ENCODE results near the gene HENMT1. TPM values are rescaled to one million over a fixed set of nuclear protein-coding genes. Genes with fewer than 3 reads are reported as not detected.
A peak's percentile ranks its signal among the peaks of the same experiment; 100 is the strongest.

The HENMT1 gene
- 9.5 and 11.0 TPM in 2 replicates for total RNA-seq (2021)
- percentile 60 among the genes with signal in this experiment for Bru-seq, nascent RNA
- percentile 51 among the genes with signal in this experiment for BruChase-seq, experiment 1, labeled RNA remaining after a 2-hour chase
- percentile 63 among the genes with signal in this experiment for BruChase-seq, experiment 2, labeled RNA remaining after a 6-hour chase
- long read RNA-seq, transcript HENMT1-202 (8 exons, 1,874 nt): minor isoform, 7 of 20 reads
- long read RNA-seq, transcript HENMT1-203 (8 exons, 1,696 nt): major isoform, 9 of 20 reads
- long read RNA-seq, partial matches to known transcripts: 1 of 20 reads
- long read RNA-seq, other reads (novel, unspliced or antisense): 3 of 20 reads

DNA sequence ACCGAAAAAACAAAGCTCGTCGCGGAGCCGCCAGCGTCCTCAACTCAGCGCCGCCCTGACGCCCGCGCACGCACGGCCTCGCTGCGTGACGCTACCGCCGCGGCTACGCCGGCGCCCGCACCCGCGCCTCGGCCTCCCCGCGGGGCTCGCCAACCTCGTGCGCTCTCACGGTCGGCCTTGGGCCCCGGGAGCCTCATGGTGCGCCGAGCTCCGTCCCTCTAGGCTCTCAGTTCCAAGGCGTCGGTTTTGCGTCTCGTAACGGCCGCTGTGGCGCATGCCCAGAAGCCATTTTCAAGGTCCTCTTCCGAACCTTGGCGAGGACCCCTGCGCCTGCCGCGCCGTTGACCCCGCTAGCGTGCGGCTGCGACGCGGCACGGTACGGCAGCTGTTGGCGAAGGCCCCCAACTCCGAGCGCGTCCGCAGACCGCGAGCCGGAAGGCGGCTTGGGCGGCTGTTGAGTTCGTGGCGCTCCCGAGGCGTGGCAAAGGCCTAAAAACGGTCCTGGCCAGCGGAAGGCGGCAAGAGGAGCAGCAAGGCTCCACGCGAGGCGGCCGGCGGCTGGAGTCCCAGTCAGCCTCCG is at the start of gene HENMT1:
HENMT1 (minus strand) TSS at position 64 of the 580 bp plus-strand sequence. CDS start 1,209 bp downstream, outside the sequence.
- Histone ChIP-seq H3K4me3 (ENCODE audit: low read depth, low read length, poor library complexity, severe bottlenecking) (peak within 1 kb of the TSS; percentile 50), H3K36me3 (ENCODE audit: insufficient read depth, low read length, poor library complexity, severe bottlenecking) (no peaks in the 10 kb centered on the region), H3K27me3 (replicated peaks; ENCODE audit: insufficient read depth, low read depth, low read length, poor library complexity) (no peaks in the 10 kb centered on the region), H3K9me3 (ENCODE audit: low read depth, low read length, poor library complexity, severe bottlenecking) (no peaks in the 10 kb centered on the region), H3K27ac (ENCODE audit: low read depth, low read length, poor library complexity, severe bottlenecking) (peak within 1 kb of the TSS; percentile 77), H3K4me1 (ENCODE audit: insufficient read depth, low read length, poor library complexity, severe bottlenecking) (peaks cover 8% of the 10 kb centered on the region)
- no TSS peak for BruUV-seq (replicated peaks)
- POLR2A ChIA-PET (ENCODE audit: low non-redundant PET): no interaction called here
- peak; percentile 81 for DNase-seq (ENCODE audit: low spot score)
- TF ChIP-seq EZH2 (IDR thresholded peaks at IDR 0.05; ENCODE audit: borderline replicate concordance, low read depth, low read length, poor library complexity, severe bottlenecking): no peak
- TF ChIP-seq, protein P1, sequence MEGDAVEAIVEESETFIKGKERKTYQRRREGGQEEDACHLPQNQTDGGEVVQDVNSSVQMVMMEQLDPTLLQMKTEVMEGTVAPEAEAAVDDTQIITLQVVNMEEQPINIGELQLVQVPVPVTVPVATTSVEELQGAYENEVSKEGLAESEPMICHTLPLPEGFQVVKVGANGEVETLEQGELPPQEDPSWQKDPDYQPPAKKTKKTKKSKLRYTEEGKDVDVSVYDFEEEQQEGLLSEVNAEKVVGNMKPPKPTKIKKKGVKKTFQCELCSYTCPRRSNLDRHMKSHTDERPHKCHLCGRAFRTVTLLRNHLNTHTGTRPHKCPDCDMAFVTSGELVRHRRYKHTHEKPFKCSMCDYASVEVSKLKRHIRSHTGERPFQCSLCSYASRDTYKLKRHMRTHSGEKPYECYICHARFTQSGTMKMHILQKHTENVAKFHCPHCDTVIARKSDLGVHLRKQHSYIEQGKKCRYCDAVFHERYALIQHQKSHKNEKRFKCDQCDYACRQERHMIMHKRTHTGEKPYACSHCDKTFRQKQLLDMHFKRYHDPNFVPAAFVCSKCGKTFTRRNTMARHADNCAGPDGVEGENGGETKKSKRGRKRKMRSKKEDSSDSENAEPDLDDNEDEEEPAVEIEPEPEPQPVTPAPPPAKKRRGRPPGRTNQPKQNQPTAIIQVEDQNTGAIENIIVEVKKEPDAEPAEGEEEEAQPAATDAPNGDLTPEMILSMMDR (conservative IDR thresholded peaks at IDR 0.05; ENCODE audit: low read depth, low read length): no peak
- CTCF ChIA-PET: no interaction called here
- intact Hi-C loops (cut with micrococcal nuclease; ENCODE audit: unreplicated experiment): no loop called here

DNA sequence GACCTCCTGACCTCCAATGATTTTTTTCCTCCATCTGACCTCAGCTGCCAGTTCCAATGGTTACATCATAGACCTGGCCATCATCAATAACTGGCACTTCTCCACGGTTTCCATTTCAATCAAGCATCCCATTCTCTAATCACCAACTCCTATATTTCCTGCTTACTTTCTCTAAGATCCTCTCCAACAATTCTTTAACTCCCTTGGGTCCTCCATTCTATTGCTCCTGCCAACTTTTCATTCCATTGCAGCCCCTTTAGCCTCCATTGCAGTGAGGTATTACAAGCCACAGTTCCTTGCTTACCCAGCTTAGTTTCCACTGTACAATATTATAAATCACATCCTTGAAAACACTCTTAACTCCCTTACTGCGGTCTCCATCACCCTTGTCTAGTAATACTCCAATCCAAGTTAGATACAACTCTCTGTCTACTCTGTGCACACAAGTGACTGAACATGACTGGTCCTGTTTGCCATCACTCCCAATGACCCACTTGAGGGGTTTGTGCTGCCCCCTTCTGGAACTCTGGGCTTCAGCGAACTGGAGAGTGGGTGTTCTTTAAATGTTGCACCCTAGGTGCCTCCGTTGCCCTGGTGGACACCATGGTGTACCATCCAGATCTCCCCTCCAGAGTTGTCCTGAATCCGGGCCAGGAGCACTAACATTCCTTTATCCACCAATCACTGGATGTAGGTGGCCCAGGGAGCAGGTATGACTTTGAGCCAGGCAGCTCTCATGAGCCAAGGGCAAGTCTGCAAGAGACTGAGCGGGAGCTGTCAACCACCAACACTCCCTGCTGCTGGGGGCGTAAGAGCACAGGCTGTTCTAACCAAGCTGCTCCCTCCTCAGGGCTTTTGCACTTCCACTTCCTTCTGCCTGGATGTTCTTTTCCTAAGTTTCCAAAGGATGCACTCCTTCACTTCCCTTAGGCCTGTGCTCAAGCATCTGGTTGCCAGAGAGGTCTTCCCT is 48.1 kb upstream of the HENMT1 start:
- no TSS peak for BruUV-seq (replicated peaks)

DNA sequence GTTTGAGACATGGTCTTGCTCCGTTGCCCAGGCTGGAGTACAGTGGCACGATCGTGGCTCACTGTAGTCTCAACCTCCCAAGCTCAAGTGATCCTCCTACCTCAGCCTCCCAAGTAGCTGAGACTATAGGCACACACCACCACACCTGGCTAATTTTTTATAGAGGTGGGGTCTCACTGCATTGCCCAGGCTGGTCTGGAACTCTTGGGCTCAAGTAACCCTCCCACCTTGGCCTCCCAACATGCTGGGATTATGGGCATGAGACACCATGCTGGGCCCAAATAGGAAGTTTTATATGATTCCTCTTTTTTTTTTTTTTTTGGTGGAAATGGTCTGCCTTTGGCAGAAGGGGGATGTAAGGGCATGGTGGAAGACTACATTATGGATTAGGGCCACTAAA is 45.8 kb upstream of the HENMT1 start:
- H3K27ac ChIP-seq (ENCODE audit: low read depth, low read length, poor library complexity, severe bottlenecking): no peak overlapping the region
- CTCF ChIA-PET: no interaction called here
- no peak for TF ChIP-seq EZH2 (IDR thresholded peaks at IDR 0.05; ENCODE audit: borderline replicate concordance, low read depth, low read length, poor library complexity, severe bottlenecking)
- TF ChIP-seq, protein P1 (conservative IDR thresholded peaks at IDR 0.05; ENCODE audit: low read depth, low read length): no peak
- DNase-seq (ENCODE audit: low spot score): no peak
- no peaks in the 10 kb centered on the region for H3K4me1 ChIP-seq (ENCODE audit: insufficient read depth, low read length, poor library complexity, severe bottlenecking)
- no TSS peak for BruUV-seq (replicated peaks)
- intact Hi-C loops (cut with micrococcal nuclease; ENCODE audit: unreplicated experiment): no loop called here
- peaks cover 4% of the 10 kb centered on the region for H3K36me3 ChIP-seq (ENCODE audit: insufficient read depth, low read length, poor library complexity, severe bottlenecking)
- H3K27me3 ChIP-seq (replicated peaks; ENCODE audit: insufficient read depth, low read depth, low read length, poor library complexity): no peaks in the 10 kb centered on the region
- no peaks in the 10 kb centered on the region for H3K9me3 ChIP-seq (ENCODE audit: low read depth, low read length, poor library complexity, severe bottlenecking)
- POLR2A ChIA-PET (ENCODE audit: low non-redundant PET): no interaction called here
- no peak overlapping the region for H3K4me3 ChIP-seq (ENCODE audit: low read depth, low read length, poor library complexity, severe bottlenecking)

More for the DNA sequence above, 48.1 kb upstream of the HENMT1 start:
- DNase-seq (ENCODE audit: low spot score): peak; percentile 56
- Histone ChIP-seq H3K4me1 (ENCODE audit: insufficient read depth, low read length, poor library complexity, severe bottlenecking) (no peaks in the 10 kb centered on the region), H3K36me3 (ENCODE audit: insufficient read depth, low read length, poor library complexity, severe bottlenecking) (no peaks in the 10 kb centered on the region), H3K4me3 (ENCODE audit: low read depth, low read length, poor library complexity, severe bottlenecking) (no peak overlapping the region), H3K9me3 (ENCODE audit: low read depth, low read length, poor library complexity, severe bottlenecking) (no peaks in the 10 kb centered on the region), H3K27me3 (replicated peaks; ENCODE audit: insufficient read depth, low read depth, low read length, poor library complexity) (no peaks in the 10 kb centered on the region), H3K27ac (ENCODE audit: low read depth, low read length, poor library complexity, severe bottlenecking) (no peak overlapping the region)
- TF ChIP-seq EZH2 (IDR thresholded peaks at IDR 0.05; ENCODE audit: borderline replicate concordance, low read depth, low read length, poor library complexity, severe bottlenecking): no peak
- TF ChIP-seq, protein P1 (conservative IDR thresholded peaks at IDR 0.05; ENCODE audit: low read depth, low read length): peak; percentile 55
- POLR2A ChIA-PET (ENCODE audit: low non-redundant PET): no interaction called here
- intact Hi-C loops (cut with micrococcal nuclease; ENCODE audit: unreplicated experiment): no loop called here
- CTCF ChIA-PET: no interaction called here
